Endothelial cell (in vitro differentiated cells): ENCODE data around the gene MAP3K6. TPM values are rescaled to one million over a fixed set of nuclear protein-coding genes. Genes with fewer than 3 reads are reported as not detected.

Source experiments
- DNase-seq: peaks from one replicate; pipeline ENCODE4 v3.0.0; 2021; ENCODE audit warnings: low spot score
- H3K27ac Mint-ChIP-seq: one replicate; pipeline ENCODE4 v1.8.0; 2021; ENCODE audit warnings: mixed read lengths, inconsistent platforms; ENCODE audit not compliant: unreplicated experiment
- H3K27me3 Mint-ChIP-seq: one replicate; pipeline ENCODE4 v1.8.0; 2021; ENCODE audit warnings: mild to moderate bottlenecking, moderate library complexity, mixed read lengths, inconsistent platforms; ENCODE audit not compliant: unreplicated experiment
- H3K36me3 Mint-ChIP-seq: one replicate; pipeline ENCODE4 v1.8.0; 2021; ENCODE audit warnings: mild to moderate bottlenecking, low read depth, mixed read lengths, inconsistent platforms; ENCODE audit not compliant: unreplicated experiment
- H3K4me1 Mint-ChIP-seq: one replicate; pipeline ENCODE4 v1.8.0; 2021; ENCODE audit warnings: mild to moderate bottlenecking, mixed read lengths, inconsistent platforms; ENCODE audit not compliant: unreplicated experiment
- H3K4me3 Mint-ChIP-seq: one replicate; pipeline ENCODE4 v1.8.0; 2021; ENCODE audit warnings: mild to moderate bottlenecking, mixed read lengths, inconsistent platforms; ENCODE audit not compliant: unreplicated experiment
- H3K9me3 Mint-ChIP-seq: one replicate; pipeline ENCODE4 v1.8.0; 2021; ENCODE audit warnings: mixed read lengths, inconsistent platforms; ENCODE audit not compliant: unreplicated experiment
- CTCF ChIP-seq: fragments of 200-600 bp; sonication (generic); IDR thresholded peaks from one replicate; pipeline ENCODE4 v1.5.0; 2021; ENCODE audit warnings: antibody characterized with exemption; ENCODE audit not compliant: unreplicated experiment
- total RNA-seq: library from RNA; stranded (reverse); fragmentation: NEBNext Ultra II Directional; extraction: Animal tissue kit (Norgen Biotek cat#: 25700); gene quantifications from one replicate; pipeline ENCODE4 v1.2.1, GENCODE V29; 2021; ENCODE audit not compliant: unreplicated experiment

Gene MAP3K6
- total RNA-seq, 1 donor from 2014 or later = 35.7 TPM

GRCh38 chr1:27351541-27352107, 15.1 kb downstream of the MAP3K6 start:
- no peak for DNase-seq
- Mint-ChIP-seq H3K27ac (no peak overlapping the region), H3K36me3 (peaks cover 9% of the 10 kb centered on the region), H3K27me3 (peaks cover 8% of the 10 kb centered on the region), H3K9me3 (no peaks in the 10 kb centered on the region), H3K4me3 (no peak overlapping the region), H3K4me1 (no peaks in the 10 kb centered on the region)
- no peak for TF ChIP-seq CTCF

GRCh38 chr1:27350663-27351540, 15.9 kb downstream of the MAP3K6 start:
- H3K27me3 Mint-ChIP-seq = peaks cover 10% of the 10 kb centered on the region
- no peak overlapping the region for H3K27ac Mint-ChIP-seq
- no peak overlapping the region for H3K4me3 Mint-ChIP-seq
- DNase-seq = peak; percentile 56
- H3K36me3 Mint-ChIP-seq = peaks cover 9% of the 10 kb centered on the region
- H3K4me1 Mint-ChIP-seq = no peaks in the 10 kb centered on the region
- no peak for TF ChIP-seq CTCF
- H3K9me3 Mint-ChIP-seq = no peaks in the 10 kb centered on the region

GRCh38 chr1:27349784-27350662, 16.7 kb downstream of the MAP3K6 start:
- Mint-ChIP-seq H3K9me3 (no peaks in the 10 kb centered on the region), H3K27me3 (peaks cover 13% of the 10 kb centered on the region), H3K27ac (no peak overlapping the region), H3K4me3 (no peak overlapping the region), H3K4me1 (no peaks in the 10 kb centered on the region), H3K36me3 (peaks cover 3% of the 10 kb centered on the region)
- TF ChIP-seq CTCF = no peak
- no peak for DNase-seq

- H3K27ac Mint-ChIP-seq = no peak overlapping the region
- peaks cover 13% of the 10 kb centered on the region for H3K27me3 Mint-ChIP-seq
- H3K4me3 Mint-ChIP-seq = no peak overlapping the region
- peak; percentile 32 for DNase-seq
- no peak for TF ChIP-seq CTCF
- H3K9me3 Mint-ChIP-seq = no peaks in the 10 kb centered on the region
- no peaks in the 10 kb centered on the region for H3K4me1 Mint-ChIP-seq
- peaks cover 3% of the 10 kb centered on the region for H3K36me3 Mint-ChIP-seq
Observed at GRCh38 chr1:27348861-27349783, 17.6 kb downstream of the MAP3K6 start.
